C4-2B (cell line): ENCODE data around the gene SPTSSB.

Experiments used
- H3K27ac ChIP-seq: fragments of 450-650 bp; 2 replicates; pipeline ENCODE4 v1.5.1; 2017
- ZFX ChIP-seq: fragments of 450-650 bp; IDR thresholded peaks from 2 replicates; pipeline ENCODE4 v1.6.1; 2017
- TF ChIP-seq, protein P1 (sequence below): fragments of 450-650 bp; conservative IDR thresholded peaks from 2 replicates; pipeline ENCODE4 v1.5.1; 2017; ENCODE audit warnings: mild to moderate bottlenecking

Gene SPTSSB

GRCh38 chr3:161339517-161340500 is 31.5 kb downstream of the SPTSSB start:
- no peak overlapping the region for H3K27ac ChIP-seq

GRCh38 chr3:161337311-161337710 is 34.0 kb downstream of the SPTSSB start:
- no peak overlapping the region for H3K27ac ChIP-seq
- no peak for TF ChIP-seq ZFX
- TF ChIP-seq, protein P1, sequence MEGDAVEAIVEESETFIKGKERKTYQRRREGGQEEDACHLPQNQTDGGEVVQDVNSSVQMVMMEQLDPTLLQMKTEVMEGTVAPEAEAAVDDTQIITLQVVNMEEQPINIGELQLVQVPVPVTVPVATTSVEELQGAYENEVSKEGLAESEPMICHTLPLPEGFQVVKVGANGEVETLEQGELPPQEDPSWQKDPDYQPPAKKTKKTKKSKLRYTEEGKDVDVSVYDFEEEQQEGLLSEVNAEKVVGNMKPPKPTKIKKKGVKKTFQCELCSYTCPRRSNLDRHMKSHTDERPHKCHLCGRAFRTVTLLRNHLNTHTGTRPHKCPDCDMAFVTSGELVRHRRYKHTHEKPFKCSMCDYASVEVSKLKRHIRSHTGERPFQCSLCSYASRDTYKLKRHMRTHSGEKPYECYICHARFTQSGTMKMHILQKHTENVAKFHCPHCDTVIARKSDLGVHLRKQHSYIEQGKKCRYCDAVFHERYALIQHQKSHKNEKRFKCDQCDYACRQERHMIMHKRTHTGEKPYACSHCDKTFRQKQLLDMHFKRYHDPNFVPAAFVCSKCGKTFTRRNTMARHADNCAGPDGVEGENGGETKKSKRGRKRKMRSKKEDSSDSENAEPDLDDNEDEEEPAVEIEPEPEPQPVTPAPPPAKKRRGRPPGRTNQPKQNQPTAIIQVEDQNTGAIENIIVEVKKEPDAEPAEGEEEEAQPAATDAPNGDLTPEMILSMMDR = no peak

More at GRCh38 chr3:161339517-161340500, 31.5 kb downstream of the SPTSSB start:
- TF ChIP-seq ZFX = no peak
- TF ChIP-seq, protein P1 = no peak

- no peak overlapping the region for H3K27ac ChIP-seq
- TF ChIP-seq, protein P1 = no peak
- no peak for TF ChIP-seq ZFX
Observed at GRCh38 chr3:161336661-161337060, 34.7 kb downstream of the SPTSSB start.

DNA sequence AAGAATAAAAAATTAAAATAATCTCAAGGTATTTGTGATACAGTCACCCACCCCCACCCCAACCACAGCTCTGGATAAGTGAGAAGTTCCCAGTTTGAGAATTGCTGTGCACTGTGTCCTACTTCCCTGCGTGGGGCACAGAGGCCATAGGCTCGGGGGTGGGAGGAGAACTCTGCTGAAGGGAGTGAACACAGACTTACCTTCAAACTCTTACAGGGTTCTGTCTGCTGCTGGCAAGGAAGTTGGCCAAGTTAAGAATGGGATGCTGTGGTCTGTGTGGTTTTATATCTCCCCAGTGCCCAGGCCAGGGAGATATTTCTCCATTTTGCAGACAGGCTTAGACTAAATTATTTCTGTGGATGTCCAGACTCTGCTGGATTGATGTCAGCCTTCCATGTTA is 37.6 kb downstream of the SPTSSB start:
- H3K27ac ChIP-seq = no peak overlapping the region
- TF ChIP-seq ZFX = no peak
- TF ChIP-seq, protein P1 = no peak

DNA sequence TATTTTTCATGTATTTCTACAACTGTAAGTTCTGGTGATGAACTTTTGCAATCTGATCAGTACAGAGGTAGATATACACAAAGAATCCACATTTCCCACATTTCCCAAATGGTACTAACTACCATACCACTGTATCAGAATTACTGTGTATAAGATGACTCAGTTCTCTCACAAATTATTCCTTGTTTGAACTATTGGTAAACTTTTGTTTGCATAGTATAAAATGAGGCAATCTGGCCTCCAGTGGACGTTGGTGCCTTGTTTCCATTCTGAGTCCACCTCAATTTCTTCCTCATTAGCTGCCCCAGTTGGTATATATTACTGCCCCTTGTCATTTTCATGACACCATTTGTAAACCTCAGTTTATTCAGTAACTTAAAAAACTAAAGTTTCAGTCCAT is 38.5 kb downstream of the SPTSSB start:
- no peak overlapping the region for H3K27ac ChIP-seq
- TF ChIP-seq ZFX = no peak
- TF ChIP-seq, protein P1 = no peak

DNA sequence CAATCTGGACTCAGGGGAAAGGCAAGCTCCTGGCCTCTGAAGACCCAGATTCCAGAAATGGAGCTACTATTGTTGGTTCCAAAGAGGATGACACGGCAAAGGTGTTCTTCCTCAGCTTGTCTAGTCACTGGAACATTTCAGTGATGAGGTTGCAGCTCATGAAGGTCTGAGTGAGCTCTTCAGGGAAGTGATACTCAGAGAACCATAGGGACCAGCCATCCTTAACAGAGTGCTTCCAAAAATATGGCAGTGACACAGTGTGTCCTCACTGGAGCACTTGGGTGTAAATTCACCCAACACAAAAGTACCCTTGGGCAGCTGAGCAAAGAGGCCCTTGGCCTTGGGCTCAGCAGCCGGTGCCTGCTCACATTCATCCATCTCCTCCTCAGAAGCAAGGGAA is 46.3 kb downstream of the SPTSSB start:
- H3K27ac ChIP-seq = no peak overlapping the region
- TF ChIP-seq, protein P1 = no peak
- TF ChIP-seq ZFX = no peak

DNA sequence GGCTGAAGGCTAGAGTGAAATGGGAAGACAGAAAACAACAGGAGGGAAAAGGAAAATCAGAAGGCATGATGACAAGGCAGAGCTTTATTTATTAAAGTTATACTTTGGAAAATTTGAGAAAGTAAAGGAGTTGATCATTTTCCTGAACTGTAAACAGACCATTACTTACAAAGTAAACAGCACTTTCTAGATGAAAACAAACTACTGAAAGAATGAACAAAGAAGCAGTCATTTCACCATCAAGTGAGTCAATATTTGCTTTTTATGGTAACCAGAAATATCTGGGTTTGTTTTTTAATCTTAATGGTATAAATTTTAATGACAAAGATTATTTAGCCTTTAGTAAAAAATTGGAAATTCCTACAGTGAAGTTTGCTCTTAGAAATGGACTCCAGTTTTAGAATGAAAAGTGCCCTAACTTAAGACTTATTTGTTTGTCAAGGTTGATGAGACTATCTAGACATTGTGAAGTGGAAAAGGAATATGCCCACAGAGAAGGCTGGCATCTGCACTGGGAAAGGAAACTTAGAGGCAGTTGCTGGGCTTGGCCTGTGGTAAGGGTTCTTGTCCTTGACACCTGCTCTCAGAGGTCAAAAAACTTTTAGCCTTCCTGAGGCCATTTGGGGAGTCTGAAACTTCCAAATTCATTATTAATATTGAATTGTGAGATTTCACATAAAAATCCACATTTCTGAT is 47.2 kb downstream of the SPTSSB start:
- no peak overlapping the region for H3K27ac ChIP-seq
- TF ChIP-seq ZFX = no peak
- TF ChIP-seq, protein P1 = no peak
